ENCODE data around the gene SLIT3. TPM values are rescaled to one million over a fixed set of nuclear protein-coding genes. Genes with fewer than 3 reads are reported as not detected.
A peak's percentile ranks its signal among the peaks of the same experiment; 100 is the strongest.

The SLIT3 gene
- total RNA-seq, 1 donor from 2014 or later, result 40.2 TPM

- no peak for DNase-seq (ENCODE audit: low spot score)
Measured at GRCh38 chr5:168890816-168891812, 409.8 kb downstream of the SLIT3 start.

GRCh38 chr5:168889039-168889438, 411.9 kb downstream of the SLIT3 start:
- no peak for DNase-seq (ENCODE audit: low spot score)

GRCh38 chr5:168887931-168888330, 413.0 kb downstream of the SLIT3 start:
- no peak for DNase-seq (ENCODE audit: low spot score)

GRCh38 chr5:168886157-168886556, 414.8 kb downstream of the SLIT3 start:
- no peak for DNase-seq (ENCODE audit: low spot score)

GRCh38 chr5:168885324-168886120, 415.4 kb downstream of the SLIT3 start:
- DNase-seq (ENCODE audit: low spot score), result no peak

GRCh38 chr5:168883991-168884390, 416.9 kb downstream of the SLIT3 start:
- no peak for DNase-seq (ENCODE audit: low spot score)

GRCh38 chr5:168883281-168883741, 417.6 kb downstream of the SLIT3 start:
- DNase-seq (ENCODE audit: low spot score), result no peak

- DNase-seq (ENCODE audit: low spot score), result no peak
Measured at GRCh38 chr5:168882283-168882682, 418.7 kb downstream of the SLIT3 start.

- no peak for DNase-seq (ENCODE audit: low spot score)
Measured at GRCh38 chr5:168881427-168882149, 419.4 kb downstream of the SLIT3 start.

GRCh38 chr5:168879929-168880328, 421.0 kb downstream of the SLIT3 start:
- peak; percentile 44 for DNase-seq (ENCODE audit: low spot score)

GRCh38 chr5:168879331-168879730, 421.6 kb downstream of the SLIT3 start:
- DNase-seq (ENCODE audit: low spot score), result no peak

- no peak for DNase-seq (ENCODE audit: low spot score)
Measured at GRCh38 chr5:168878135-168878745, 422.7 kb downstream of the SLIT3 start.

GRCh38 chr5:168877132-168877892, 423.6 kb downstream of the SLIT3 start:
- peak; percentile 78 for DNase-seq (ENCODE audit: low spot score)

- DNase-seq (ENCODE audit: low spot score), result no peak
Measured at GRCh38 chr5:168876419-168876818, 424.5 kb downstream of the SLIT3 start.

GRCh38 chr5:168875832-168876231, 425.1 kb downstream of the SLIT3 start:
- DNase-seq (ENCODE audit: low spot score), result no peak

GRCh38 chr5:168874713-168875380, 426.1 kb downstream of the SLIT3 start:
- no peak for DNase-seq (ENCODE audit: low spot score)

GRCh38 chr5:168872246-168872645, 428.7 kb downstream of the SLIT3 start:
- no peak for DNase-seq (ENCODE audit: low spot score)

GRCh38 chr5:168870910-168871309, 430.0 kb downstream of the SLIT3 start:
- DNase-seq (ENCODE audit: low spot score), result no peak

- DNase-seq (ENCODE audit: low spot score), result no peak
Measured at GRCh38 chr5:168869615-168870227, 431.2 kb downstream of the SLIT3 start.

GRCh38 chr5:168867241-168867640, 433.7 kb downstream of the SLIT3 start:
- DNase-seq (ENCODE audit: low spot score), result no peak
